ENCODE results near the gene CADM2.
"Not testable (repeated sequence)": the region's sequence is repeated elsewhere in the genome, so short reads cannot be mapped to it uniquely, and the experiment has no call there.

The CADM2 gene

DNA sequence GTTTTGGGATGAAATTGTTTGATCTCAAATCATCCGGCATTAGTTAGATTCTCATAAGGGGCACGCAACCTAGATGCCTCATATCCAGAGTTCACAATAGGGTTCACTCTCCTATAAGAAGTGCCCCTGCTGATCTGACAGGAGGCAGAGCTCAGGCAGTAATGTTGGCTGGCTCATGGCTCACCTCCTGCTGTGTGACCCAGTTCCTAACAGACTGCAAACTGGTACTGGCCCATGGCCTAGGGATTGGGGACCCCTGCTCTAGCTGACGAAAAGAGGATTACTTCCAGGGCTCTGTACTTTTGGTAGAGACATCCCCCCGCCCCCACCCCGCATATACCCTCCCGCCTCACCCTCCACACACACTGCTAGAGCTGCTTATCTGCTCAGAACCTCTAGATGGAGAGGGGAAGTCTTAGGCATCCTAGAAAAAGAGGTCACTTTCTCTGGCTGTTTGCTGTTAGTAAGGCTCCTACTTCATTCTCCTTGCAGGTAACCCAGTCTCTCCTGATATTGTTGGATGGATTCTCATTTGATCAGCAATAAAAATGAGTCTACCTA lies 923.1 kb downstream of the CADM2 start:
- DNase-seq (ENCODE audit: low read depth in 1 of 2, low spot score in 1 of 2): no peak

DNA sequence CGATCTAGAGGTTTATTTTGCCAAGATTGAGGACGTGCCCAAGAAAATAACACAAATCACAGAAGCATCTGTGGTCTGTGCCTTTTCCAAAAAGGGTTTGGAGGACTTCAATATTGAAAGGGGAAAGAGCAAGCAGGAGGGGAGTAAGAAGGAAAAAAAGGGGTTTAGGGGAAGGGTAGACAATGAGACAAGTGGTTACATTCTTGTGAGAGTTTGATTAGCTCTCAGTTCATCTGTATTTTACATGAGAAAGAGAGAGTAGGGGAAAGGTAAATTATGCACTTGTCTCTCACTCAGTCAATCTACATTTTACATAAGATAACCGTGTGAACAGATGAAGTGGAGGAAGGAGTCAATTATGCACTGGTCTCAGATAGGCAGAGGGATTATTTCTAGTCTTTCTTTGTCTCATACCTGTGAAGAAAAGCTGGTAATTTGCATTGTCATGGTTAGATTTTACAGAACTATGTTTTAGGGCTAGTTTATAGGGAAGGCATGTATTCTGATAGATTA lies 931.3 kb downstream of the CADM2 start:
- DNase-seq (ENCODE audit: low read depth in 1 of 2, low spot score in 1 of 2): no peak

DNA sequence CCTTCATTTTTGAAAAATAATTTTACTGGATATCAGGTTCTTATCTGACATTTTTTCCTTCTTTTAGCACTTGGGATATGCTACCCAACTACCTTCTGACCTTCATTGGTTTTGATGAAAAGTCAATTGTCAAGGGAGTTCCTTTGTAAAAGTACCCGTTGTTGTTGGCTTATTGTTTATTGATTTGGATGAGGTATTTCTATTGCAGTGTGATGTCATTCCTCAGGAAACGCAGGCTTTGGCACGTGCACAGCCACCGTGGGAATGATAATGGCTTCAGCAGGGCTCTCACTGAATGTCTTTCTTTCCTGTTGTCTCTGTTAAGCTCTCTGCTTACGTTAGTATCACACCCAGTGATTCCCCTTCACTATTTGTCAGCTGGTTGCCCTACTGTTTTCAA lies 944.6 kb downstream of the CADM2 start:
- no peak for DNase-seq (ENCODE audit: low read depth in 1 of 2, low spot score in 1 of 2)

DNA sequence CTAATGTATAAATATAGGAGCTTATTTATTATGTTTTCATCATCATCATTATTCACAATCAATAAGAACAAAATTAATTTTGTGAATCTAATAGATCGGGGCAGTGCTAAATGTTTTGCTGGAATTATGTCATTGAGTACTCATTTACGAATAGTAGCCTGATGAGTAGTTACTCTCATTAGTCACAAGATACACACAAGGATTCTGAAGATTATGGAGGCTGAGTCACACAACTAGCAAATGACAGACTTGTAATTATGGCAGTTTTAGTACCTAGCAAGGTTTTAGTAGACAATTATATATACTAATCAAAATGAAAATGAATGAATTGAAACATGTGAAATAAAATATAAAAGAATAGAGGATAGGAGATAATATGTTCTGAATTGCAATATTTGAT lies 954.2 kb downstream of the CADM2 start:
- no peak for DNase-seq (ENCODE audit: low read depth in 1 of 2, low spot score in 1 of 2)

DNA sequence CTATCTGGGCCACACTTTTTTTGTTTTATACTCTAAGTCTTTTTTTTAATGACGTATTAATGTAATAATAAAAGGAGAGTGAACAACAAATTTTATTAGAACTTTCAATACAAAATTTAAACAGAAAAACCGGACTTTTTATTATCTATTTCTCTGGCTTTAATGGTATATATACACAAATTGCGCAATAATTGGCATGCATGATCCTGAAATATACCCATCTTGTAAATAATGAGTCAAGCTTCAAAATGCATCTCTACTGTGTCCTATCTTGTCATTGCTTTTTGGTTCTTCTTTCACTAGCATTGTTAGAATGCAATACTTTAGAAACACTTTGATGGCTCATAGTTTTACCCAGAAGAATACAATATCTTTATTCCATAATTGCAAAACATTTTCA lies 963.6 kb downstream of the CADM2 start:
- DNase-seq (ENCODE audit: low read depth in 1 of 2, low spot score in 1 of 2): no peak

DNA sequence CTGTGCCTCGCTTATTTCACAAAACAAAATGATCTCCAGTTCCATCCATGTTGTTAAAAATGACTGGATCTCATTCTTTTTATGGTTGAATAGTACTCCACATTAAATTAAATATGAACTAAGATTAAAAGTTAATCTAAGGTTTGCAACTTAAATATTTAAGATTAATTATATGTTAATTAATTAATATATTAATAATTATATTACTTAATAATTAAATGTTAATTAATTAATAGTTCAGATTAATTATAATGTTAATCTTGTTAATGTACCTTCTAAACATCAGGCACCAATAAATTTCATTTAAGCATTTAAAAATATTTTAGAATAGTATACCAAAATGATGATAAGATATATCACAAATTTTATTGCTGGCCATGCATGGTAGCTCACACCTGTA lies 971.9 kb downstream of the CADM2 start:
- DNase-seq (ENCODE audit: low read depth in 1 of 2, low spot score in 1 of 2): no peak

DNA sequence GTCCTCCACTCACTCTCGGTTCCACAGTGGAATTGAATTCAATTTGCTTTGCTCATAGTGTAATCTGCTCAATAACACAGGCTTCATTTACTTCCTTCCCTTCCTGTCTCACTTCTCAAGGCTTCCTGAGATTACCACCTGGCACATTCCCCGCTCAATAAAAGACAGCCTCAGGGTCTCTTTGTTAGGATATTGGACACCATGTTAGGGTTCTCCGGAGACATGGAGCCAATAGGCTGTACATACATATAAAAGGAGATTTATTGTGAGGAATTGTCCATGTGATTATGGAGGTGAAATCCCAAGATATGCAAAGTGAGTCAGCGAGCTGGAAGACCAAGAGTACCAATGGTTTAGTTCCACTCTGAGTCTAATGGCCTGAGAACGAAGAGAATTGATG lies 974.5 kb downstream of the CADM2 start:
- no peak for DNase-seq (ENCODE audit: low read depth in 1 of 2, low spot score in 1 of 2)

DNA sequence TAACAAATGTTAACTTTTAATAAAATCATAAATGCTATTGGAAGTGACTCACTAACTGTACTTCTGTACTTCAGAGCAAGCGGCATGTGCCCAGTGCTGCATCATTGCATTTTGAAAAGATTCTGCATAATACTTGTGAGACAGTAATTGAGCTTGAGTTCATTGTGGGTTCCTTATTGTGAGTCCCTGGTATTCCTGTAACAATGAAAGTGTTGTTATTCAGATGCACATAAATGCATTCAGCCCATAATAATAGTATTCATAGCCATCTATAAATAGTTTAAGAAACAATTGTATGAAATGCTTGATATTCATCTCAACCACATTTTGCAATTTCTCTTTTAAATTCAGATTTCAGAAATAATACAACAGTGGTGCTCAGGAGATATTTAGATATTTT lies 976.4 kb downstream of the CADM2 start:
- DNase-seq (ENCODE audit: low read depth in 1 of 2, low spot score in 1 of 2): no peak

DNA sequence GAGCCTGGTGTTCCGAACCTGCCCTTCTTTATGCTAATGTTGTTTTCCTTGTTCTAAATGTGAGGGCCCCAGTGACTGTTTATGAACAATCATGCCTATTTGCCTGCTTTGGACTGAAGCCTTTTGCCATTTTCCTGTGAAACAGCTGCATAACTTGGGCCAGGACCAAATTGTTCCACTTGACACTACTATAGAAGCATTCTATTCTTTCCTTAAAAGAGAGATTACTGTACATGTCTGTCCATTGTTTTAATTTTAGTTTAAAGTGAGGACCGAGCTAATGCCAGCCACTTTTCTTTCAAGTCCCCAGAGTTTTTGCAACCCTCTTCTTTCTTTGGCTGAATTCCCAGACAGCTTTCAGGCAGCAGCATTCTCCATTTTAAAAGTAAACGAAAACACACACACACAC lies 980.3 kb downstream of the CADM2 start:
- DNase-seq (ENCODE audit: low read depth in 1 of 2, low spot score in 1 of 2): no peak

DNA sequence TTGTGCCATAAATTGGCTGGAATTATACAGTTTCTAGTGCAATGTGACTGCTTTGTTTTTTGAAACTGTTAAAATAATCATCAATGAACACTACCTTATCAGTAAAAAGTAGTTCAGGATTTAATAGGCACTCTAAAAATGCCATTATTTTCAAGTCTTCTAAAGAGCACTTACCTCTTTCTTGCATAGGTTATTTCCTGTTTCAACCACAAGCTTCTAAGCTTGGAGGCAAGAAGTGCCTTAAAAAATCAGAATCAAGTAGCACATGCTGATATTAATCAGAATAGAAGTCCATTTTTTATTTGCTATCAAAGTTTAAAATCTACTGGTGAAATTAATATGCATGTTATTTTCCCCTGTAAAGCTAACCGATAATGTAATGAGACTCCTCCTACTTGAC lies 991.6 kb downstream of the CADM2 start:
- no peak for DNase-seq (ENCODE audit: low read depth in 1 of 2, low spot score in 1 of 2)

DNA sequence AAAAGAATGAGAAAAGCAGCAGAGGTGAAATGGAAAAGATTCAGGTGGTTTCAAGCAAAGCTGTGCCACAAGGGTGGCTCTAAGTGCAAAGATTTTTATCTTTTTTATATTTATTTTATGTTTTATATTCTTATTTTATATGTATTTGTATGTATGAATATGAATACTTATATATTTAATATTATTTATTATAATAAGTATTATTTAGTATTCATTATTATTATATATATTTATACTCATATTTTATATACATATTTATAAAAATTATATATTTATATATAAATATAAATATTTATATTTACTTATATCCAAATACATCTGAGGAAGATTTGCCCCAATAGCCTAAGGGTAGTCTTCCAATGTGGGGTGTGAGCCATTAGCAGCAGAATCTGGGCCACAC lies 1002.0 kb downstream of the CADM2 start:
- no peak for DNase-seq (ENCODE audit: low read depth in 1 of 2, low spot score in 1 of 2)

DNA sequence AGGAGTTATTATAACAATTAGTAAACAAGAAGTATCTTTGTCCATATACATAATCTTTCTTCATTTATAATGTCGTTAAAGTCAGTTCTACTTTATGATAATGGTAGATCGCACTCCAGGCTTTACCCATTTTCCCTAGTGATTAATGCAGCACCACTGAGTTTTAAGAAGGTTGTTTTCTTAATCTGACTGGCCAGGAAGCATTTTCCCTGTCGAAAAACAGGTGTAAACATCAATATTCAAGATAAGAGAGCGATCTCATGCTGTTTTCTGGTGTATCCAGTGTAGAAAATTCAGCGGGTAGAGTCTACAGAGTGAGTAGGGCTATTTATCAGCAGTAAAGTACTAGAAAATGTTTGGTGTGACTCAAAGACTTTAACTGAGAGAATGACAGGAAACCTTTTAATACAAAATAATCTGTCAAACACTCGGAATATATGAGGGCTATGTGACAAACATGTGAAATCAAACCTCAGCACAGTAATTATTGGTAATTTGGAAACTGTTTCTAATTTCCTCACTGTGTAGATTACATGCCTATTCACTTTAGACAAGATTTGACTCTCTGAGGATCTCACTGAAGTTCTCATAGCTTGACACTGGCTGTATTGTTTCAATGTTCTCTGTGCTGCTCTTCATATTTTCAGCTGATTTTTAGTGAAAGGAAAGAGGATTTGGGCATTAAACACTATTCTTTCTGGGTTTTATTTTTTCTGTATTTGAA lies 1019.0 kb downstream of the CADM2 start:
- DNase-seq (ENCODE audit: low read depth in 1 of 2, low spot score in 1 of 2): no peak

DNA sequence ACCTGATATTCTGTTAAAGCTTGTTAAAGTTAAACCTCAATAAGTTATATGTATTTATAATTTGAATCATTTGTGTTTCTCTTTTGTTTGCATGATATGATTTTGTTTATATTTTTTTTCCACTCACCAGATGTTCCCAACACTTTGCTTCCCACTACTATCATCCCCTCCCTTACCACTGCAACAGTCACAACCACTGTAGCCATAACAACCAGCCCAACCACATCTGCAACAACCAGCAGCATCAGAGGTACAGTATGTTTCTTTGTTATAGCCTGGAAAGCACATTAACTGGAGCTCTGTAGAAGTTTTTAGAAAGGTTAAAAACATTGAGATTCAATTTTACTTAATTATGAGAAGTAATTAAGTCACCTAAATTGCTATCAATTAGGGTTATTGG lies 1020.2 kb downstream of the CADM2 start:
- DNase-seq (ENCODE audit: low read depth in 1 of 2, low spot score in 1 of 2): no peak

DNA sequence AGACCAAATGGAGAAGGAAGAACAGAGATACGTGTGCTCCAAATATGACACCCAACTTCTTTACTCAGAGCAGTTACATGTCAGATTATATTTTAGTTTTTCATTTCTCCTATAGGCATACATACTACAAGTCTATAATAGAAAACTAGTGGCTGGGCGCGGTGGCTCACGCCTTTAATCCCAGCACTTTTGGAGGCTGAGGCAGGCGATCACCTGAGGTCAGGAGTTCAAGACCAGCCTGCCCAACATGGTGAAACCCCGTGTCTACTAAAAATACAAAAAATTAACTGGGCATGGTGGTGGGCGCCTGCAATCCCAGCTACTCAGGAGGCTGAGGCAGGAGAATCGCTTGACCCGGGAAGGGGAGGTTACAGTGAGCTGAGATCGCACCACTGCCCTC lies 1030.8 kb downstream of the CADM2 start:
- not testable (repeated sequence) for DNase-seq (ENCODE audit: low read depth in 1 of 2, low spot score in 1 of 2)

DNA sequence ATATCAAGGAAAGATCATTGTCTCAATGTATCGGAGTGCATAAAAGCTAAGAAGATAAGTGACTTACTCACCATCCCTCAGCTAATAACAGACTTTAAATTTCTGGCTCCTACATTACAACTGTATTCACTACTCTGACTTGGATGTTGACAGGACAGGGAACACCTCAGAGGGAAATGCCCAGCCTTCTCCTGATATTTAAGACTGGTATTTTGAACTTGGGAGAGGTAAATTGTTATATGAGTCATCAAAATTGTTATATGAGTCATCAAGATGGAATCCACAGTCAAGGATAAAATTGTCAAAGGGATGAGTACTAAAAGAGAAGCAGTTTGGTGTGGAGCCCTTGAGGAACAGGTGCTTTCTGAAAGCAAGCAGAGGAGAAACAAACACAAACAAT lies 1070.8 kb downstream of the CADM2 start:
- no peak for DNase-seq (ENCODE audit: low read depth in 1 of 2, low spot score in 1 of 2)

DNA sequence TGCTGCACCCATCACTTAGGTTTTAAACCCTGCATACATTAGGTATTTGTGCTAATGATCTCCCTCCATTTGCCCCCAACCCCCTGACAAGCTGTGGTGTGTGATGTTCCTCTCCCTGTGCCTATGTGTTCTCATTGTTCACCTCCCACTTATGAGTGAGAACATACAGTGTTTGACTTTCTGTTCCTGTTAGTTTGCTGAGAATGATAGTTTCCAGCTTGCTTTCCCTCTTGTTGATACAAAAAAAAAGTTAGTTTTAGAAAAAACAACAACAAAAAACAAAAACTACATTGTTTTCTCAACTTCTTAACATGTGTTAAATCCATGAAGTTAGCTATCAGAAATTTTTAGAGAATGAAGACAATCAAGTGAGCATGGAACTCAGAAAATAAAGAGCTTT lies 1079.1 kb downstream of the CADM2 start:
- DNase-seq (ENCODE audit: low read depth in 1 of 2, low spot score in 1 of 2): no peak

DNA sequence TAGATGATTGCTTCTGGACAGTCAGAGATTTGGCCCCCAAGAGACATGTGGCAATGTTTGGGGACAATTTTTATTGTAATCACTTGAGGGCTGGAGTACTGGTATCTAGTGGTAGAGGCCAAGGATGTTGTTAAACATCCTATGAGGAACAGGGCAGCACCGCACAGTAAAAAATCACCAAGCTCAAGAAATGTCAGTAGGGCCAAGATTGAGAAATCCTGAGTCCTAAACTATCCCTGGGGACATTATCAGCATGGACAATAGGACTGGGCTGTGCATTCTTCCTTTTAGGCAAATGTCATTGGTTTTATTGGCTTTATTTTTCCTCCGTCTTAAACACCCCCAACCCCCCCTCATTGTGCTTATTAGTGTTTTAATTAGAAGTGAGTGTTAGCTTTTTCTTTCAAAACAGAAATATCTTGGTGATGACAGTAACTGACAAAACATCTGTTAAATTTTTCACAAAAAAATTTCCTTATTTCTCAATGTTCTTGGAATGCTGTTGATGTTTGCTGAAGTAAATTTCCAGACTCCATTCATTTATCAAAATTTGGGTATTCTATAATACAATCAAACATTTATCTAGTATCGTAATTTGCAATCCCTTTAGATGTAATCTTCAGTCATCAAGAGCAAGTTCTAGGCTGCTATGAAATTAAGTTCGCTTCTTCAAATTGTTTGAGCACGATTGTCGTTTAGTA lies 1087.8 kb downstream of the CADM2 start:
- no peak for DNase-seq (ENCODE audit: low read depth in 1 of 2, low spot score in 1 of 2)

DNA sequence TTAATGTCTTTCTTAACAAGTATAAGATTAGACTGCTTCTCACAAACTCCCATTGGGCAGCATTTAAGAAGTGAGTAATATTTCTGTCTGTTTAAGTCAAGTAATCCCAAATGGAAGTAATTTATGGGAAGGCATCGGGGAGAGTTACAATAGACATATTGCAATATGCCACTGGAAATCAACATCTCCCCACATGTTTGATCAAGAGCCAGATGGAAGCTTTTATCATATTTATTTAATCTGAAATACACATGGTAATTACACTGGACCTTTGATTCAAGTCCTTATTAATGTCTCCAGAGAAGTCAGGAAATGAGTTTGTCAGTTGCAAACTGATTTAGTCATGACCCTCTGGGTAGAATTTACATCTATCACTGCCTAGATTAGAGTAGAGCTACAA lies 1088.4 kb downstream of the CADM2 start:
- DNase-seq (ENCODE audit: low read depth in 1 of 2, low spot score in 1 of 2): no peak

DNA sequence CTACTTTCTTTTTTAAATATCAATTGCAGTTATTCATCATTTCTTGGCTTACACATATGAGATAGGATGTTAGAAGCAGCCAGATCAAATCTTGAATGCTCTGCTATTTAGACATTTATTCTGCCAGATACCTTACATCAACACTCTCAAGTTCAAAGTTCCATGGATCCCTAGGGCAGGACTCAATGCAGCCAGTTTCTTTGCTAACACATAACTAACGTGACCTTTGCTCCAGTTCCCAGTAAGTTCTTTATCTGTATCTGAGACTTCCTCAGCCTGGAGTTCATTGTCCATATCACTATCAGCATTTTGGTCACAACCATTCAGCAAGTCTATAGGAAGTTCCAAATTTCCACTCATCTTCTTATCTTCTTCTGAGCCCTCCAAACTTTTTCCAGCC lies 1092.3 kb downstream of the CADM2 start:
- no peak for DNase-seq (ENCODE audit: low read depth in 1 of 2, low spot score in 1 of 2)

DNA sequence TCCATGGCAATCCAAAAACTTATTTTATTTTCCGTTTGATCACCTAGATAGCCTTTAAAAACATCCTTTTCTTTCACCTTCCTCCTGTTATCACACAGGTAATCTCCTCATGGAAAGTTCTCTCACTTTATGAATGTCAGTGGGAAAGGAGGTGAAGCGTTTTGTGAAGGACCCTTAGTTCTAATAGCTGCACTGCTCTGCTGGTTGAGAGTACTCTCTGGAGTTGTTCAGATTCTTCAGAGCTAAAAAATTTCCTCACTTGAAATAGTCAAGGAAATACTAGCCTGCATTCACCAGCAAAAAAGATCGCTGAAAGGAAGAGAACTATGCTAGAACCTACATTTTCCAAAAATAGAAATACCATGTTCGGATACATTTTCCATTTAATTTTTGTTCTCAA lies 1097.2 kb downstream of the CADM2 start:
- no peak for DNase-seq (ENCODE audit: low read depth in 1 of 2, low spot score in 1 of 2)

DNA sequence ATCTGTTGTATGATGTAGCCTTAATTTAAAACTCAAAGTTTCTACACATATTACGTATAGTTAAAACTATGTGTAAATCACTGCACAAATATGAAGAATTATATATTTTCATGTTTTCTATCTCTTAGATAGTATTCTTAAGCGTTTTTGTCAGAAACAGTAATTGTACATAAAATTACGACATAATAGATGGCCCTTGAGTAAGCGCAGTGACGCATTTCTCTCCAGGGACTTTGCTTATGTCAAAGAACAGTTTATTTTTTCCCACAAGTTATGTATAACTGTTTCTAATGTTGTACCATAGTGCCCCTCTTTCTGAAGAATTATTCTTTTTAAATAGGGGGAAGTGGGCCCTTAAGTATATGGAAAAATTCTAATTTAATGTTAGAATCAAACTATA lies 1098.2 kb downstream of the CADM2 start:
- DNase-seq (ENCODE audit: low read depth in 1 of 2, low spot score in 1 of 2): no peak

DNA sequence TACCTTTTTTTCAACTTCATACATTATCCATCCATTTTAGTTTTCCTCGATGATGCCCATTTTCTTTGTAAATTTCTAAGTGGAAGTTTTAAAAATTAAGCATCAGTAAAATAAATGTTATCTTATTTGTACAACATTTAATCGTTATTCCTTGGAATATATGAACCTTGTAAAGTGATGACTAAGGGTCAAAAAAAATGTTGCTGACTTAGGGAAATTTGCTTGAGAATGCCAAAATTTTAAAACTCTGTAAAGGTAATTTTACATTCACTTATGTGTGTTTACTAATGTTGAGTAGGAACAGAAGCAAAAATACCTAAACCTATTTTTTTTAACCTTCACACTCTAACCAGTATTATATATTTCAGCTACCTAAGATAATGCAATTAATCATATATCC lies 1115.0 kb downstream of the CADM2 start:
- no peak for DNase-seq (ENCODE audit: low read depth in 1 of 2, low spot score in 1 of 2)

All from activated T-helper 1 cell treated with anti-CD3 and anti-CD28 coated beads, Interleukin-2, amount 50 U/mL, for 16 hours (primary cell).